Fibroblast of lung (primary cell): Measurements from ENCODE around the gene IDI1.

ENCODE experiments used
- CTCF ChIP-seq, 2 donors: IDR thresholded peaks in 1 of 2; conservative IDR thresholded peaks in 1 of 2; 1 replicate in 1 of 2; 2 replicates in 1 of 2; pipeline ENCODE4 v1.5.1; 2011 to 2012; ENCODE audit warnings: low read length in 2 of 2, control low read depth in 1 of 2, inconsistent platforms in 1 of 2, low read depth in 1 of 2, mild to moderate bottlenecking in 1 of 2
- EZH2 ChIP-seq: IDR thresholded peaks from 2 replicates; pipeline ENCODE4 v1.5.1; 2012; ENCODE audit warnings: low read length, control low read depth, mild to moderate bottlenecking; ENCODE audit errors: missing control alignments

GRCh38 chr10:1056326-1057105, 7.6 kb upstream of the IDI1 start, which contains the start of gene WDR37:
- TF ChIP-seq CTCF (conservative IDR thresholded peaks at IDR 0.05 in 1 of 2, IDR thresholded peaks at IDR 0.05 in 1 of 2; ENCODE audit: low read depth in 1 of 2, low read length in 2 of 2), result no peak
- TF ChIP-seq EZH2, result no peak
